ENCODE data around the gene UCN2.

UCN2 gene

GRCh38 chr3:48565186-48565585 lies 1.6 kb upstream of the UCN2 start (continued):
- TF ChIP-seq ZNF70 (CRISPR knock-in tag; IDR thresholded peaks at IDR 0.05) (no peak), ZNF565 (CRISPR knock-in tag; conservative IDR thresholded peaks at IDR 0.05; ENCODE audit: low read depth) (no peak), CSRNP3 (CRISPR knock-in tag; IDR thresholded peaks at IDR 0.05) (no peak)

GRCh38 chr3:48564667-48565066 lies 1.1 kb upstream of the UCN2 start:
- TF ChIP-seq GLIS3 (CRISPR knock-in tag; IDR thresholded peaks at IDR 0.05) = no peak
- TF ChIP-seq TCF4 (CRISPR knock-in tag; IDR thresholded peaks at IDR 0.05; ENCODE audit: borderline replicate concordance) = no peak
- TF ChIP-seq POU6F1 (CRISPR knock-in tag; IDR thresholded peaks at IDR 0.05; ENCODE audit: borderline replicate concordance, low read depth) = no peak
- TF ChIP-seq TSHZ2 (CRISPR knock-in tag; IDR thresholded peaks at IDR 0.05) = no peak
- no peak for TF ChIP-seq RARB (CRISPR knock-in tag; IDR thresholded peaks at IDR 0.05)
- TF ChIP-seq CSDC2 (CRISPR knock-in tag; IDR thresholded peaks at IDR 0.05) = no peak
- no peak for TF ChIP-seq ZC3H10 (CRISPR knock-in tag; IDR thresholded peaks at IDR 0.05)
- TF ChIP-seq ZNF8 (CRISPR knock-in tag; IDR thresholded peaks at IDR 0.05) = no peak
- TF ChIP-seq PATZ1 (CRISPR knock-in tag; IDR thresholded peaks at IDR 0.05; ENCODE audit: borderline replicate concordance) = no peak
- TF ChIP-seq ZNF565 (CRISPR knock-in tag; conservative IDR thresholded peaks at IDR 0.05; ENCODE audit: low read depth) = no peak
- no peak for TF ChIP-seq ZFP3 (CRISPR knock-in tag; IDR thresholded peaks at IDR 0.05)
- TF ChIP-seq CSRNP3 (CRISPR knock-in tag; IDR thresholded peaks at IDR 0.05) = no peak
- no peak for TF ChIP-seq ARNTL (CRISPR knock-in tag; IDR thresholded peaks at IDR 0.05; ENCODE audit: borderline replicate concordance, low read depth)
- no peak for TF ChIP-seq OSR1 (CRISPR knock-in tag; IDR thresholded peaks at IDR 0.05)
- ATAC-seq = no peak

GRCh38 chr3:48564022-48564421 lies 441 bp upstream of the UCN2 start:
- TF ChIP-seq TOX (CRISPR knock-in tag; IDR thresholded peaks at IDR 0.05; ENCODE audit: borderline replicate concordance) (no peak), ARNTL (CRISPR knock-in tag; IDR thresholded peaks at IDR 0.05; ENCODE audit: borderline replicate concordance, low read depth) (no peak), ZNF565 (CRISPR knock-in tag; conservative IDR thresholded peaks at IDR 0.05; ENCODE audit: low read depth) (no peak)
- ATAC-seq = peak; percentile 44

GRCh38 chr3:48562367-48563095 lies 1.1 kb downstream of the UCN2 start:
- ATAC-seq = no peak
- TF ChIP-seq ZNF70 (CRISPR knock-in tag; IDR thresholded peaks at IDR 0.05) (no peak), ZNF565 (CRISPR knock-in tag; conservative IDR thresholded peaks at IDR 0.05; ENCODE audit: low read depth) (no peak), ZFP3 (CRISPR knock-in tag; IDR thresholded peaks at IDR 0.05) (no peak), CREB5 (CRISPR knock-in tag; IDR thresholded peaks at IDR 0.05; ENCODE audit: low read depth) (no peak), PPARA (CRISPR knock-in tag; IDR thresholded peaks at IDR 0.05; ENCODE audit: borderline replicate concordance) (no peak), SNAI2 (CRISPR knock-in tag; IDR thresholded peaks at IDR 0.05) (no peak)
